ENCODE results near the gene B9D1. TPM values are rescaled to one million over a fixed set of nuclear protein-coding genes. Genes with fewer than 3 reads are reported as not detected.

The B9D1 gene
- total and polyA plus RNA-seq, 2 donors from 2014 or later: 32.1 to 67.5 TPM

- H3K36me3 ChIP-seq (ENCODE audit: control insufficient read depth in 2 of 3, insufficient read depth in 3 of 3, low read length in 3 of 3): no peaks in the 10 kb centered on the region
Observed at GRCh38 chr17:19401321-19402010, 38.9 kb upstream of the B9D1 start.

DNA sequence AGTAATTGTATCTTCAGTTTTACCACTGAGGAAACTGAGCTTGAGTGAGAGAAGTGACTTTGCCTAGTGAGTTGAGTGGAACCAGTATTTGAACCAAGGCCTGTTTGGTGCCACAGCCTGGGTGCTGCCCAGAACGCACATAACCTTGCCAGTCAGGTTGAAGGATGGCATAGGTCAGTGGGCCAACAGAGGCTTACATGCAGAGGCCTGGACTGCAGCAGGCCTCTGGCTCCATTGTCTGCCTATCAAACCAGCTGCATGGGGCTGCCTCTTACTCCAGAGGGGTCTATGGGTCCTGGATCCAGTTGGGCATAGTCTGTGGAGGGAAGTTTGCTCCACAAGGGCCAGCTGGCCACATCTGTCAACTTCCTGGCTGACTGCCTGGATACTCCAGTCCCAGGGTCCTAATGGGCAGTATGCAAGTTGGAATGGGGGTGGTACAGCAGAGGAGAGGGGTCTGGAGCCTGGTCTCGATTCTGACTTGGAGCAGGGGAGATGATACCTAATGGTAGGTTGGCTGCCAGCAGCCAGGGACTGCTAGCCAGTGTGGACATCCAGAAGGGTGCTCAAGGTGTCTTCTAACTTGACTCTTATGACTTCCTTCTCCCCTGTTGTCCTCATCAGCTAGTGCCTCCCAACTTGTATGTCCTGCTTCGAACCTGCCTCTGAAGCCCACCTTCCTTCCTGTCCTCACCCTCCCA lies 37.4 kb upstream of the B9D1 start:
- intact Hi-C loops (cut with DNase I): no loop called here
- no peaks in the 10 kb centered on the region for H3K27me3 ChIP-seq (ENCODE audit: control insufficient read depth, insufficient read depth, low read length)
- no peaks in the 10 kb centered on the region for H3K36me3 ChIP-seq (ENCODE audit: control insufficient read depth in 2 of 3, insufficient read depth in 3 of 3, low read length in 3 of 3)
- no peaks in the 10 kb centered on the region for H3K9me3 ChIP-seq (ENCODE audit: control insufficient read depth in 2 of 3, insufficient read depth in 1 of 3, low read length in 3 of 3)
- no peak overlapping the region for H3K27ac ChIP-seq (ENCODE audit: low read depth in 2 of 2, low read length in 2 of 2)
- peak in 2 of 5 donors; percentile 39 to 59 for DNase-seq
- FAIRE-seq: no peak
- peaks cover 0 to 5% (median 0%) of the 10 kb centered on the region in 3 donors for H3K4me1 ChIP-seq (ENCODE audit: control insufficient read depth in 2 of 3, insufficient read depth in 2 of 3, low read depth in 1 of 3, low read length in 3 of 3)
- TF ChIP-seq, protein P1, sequence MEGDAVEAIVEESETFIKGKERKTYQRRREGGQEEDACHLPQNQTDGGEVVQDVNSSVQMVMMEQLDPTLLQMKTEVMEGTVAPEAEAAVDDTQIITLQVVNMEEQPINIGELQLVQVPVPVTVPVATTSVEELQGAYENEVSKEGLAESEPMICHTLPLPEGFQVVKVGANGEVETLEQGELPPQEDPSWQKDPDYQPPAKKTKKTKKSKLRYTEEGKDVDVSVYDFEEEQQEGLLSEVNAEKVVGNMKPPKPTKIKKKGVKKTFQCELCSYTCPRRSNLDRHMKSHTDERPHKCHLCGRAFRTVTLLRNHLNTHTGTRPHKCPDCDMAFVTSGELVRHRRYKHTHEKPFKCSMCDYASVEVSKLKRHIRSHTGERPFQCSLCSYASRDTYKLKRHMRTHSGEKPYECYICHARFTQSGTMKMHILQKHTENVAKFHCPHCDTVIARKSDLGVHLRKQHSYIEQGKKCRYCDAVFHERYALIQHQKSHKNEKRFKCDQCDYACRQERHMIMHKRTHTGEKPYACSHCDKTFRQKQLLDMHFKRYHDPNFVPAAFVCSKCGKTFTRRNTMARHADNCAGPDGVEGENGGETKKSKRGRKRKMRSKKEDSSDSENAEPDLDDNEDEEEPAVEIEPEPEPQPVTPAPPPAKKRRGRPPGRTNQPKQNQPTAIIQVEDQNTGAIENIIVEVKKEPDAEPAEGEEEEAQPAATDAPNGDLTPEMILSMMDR (IDR thresholded peaks at IDR 0.05; ENCODE audit: borderline replicate concordance, extremely low read depth, insufficient read depth): no peak
- no peak overlapping the region for H3K9ac ChIP-seq (ENCODE audit: low read length in 3 of 3)
- H3K4me3 ChIP-seq (ENCODE audit: low read length in 3 of 3): no peak overlapping the region

More at GRCh38 chr17:19401321-19402010, 38.9 kb upstream of the B9D1 start:
- peak in 1 of 5 donors; percentile 57 for DNase-seq
- H3K27me3 ChIP-seq (ENCODE audit: control insufficient read depth, insufficient read depth, low read length): no peaks in the 10 kb centered on the region
- intact Hi-C loops (cut with DNase I): no loop called here
- TF ChIP-seq, protein P1 (IDR thresholded peaks at IDR 0.05; ENCODE audit: borderline replicate concordance, extremely low read depth, insufficient read depth): no peak
- no peak overlapping the region for H3K27ac ChIP-seq (ENCODE audit: low read depth in 2 of 2, low read length in 2 of 2)
- no peak overlapping the region for H3K4me3 ChIP-seq (ENCODE audit: low read length in 3 of 3)
- H3K9me3 ChIP-seq (ENCODE audit: control insufficient read depth in 2 of 3, insufficient read depth in 1 of 3, low read length in 3 of 3): no peaks in the 10 kb centered on the region
- no peak for FAIRE-seq
- no peak overlapping the region for H3K9ac ChIP-seq (ENCODE audit: low read length in 3 of 3)
- peaks cover 0 to 5% (median 0%) of the 10 kb centered on the region in 3 donors for H3K4me1 ChIP-seq (ENCODE audit: control insufficient read depth in 2 of 3, insufficient read depth in 2 of 3, low read depth in 1 of 3, low read length in 3 of 3)

- Histone ChIP-seq H3K27ac (ENCODE audit: low read depth in 2 of 2, low read length in 2 of 2) (peak overlapping the region; percentile 37 to 74), H3K9me3 (ENCODE audit: control insufficient read depth in 2 of 3, insufficient read depth in 1 of 3, low read length in 3 of 3) (no peaks in the 10 kb centered on the region), H3K36me3 (ENCODE audit: control insufficient read depth in 2 of 3, insufficient read depth in 3 of 3, low read length in 3 of 3) (no peaks in the 10 kb centered on the region), H3K27me3 (ENCODE audit: control insufficient read depth, insufficient read depth, low read length) (no peaks in the 10 kb centered on the region), H3K4me1 (ENCODE audit: control insufficient read depth in 2 of 3, insufficient read depth in 2 of 3, low read depth in 1 of 3, low read length in 3 of 3) (peaks cover 0 to 5% (median 0%) of the 10 kb centered on the region in 3 donors), H3K9ac (ENCODE audit: low read length in 3 of 3) (no peak overlapping the region), H3K4me3 (ENCODE audit: low read length in 3 of 3) (no peak overlapping the region)
- no peak for FAIRE-seq
- intact Hi-C loops (cut with DNase I): no loop called here
- peak in 3 of 5 donors; percentile 65 to 91 (median 82) for DNase-seq
- TF ChIP-seq, protein P1 (IDR thresholded peaks at IDR 0.05; ENCODE audit: borderline replicate concordance, extremely low read depth, insufficient read depth): no peak
Observed at GRCh38 chr17:19398301-19399181, 36.0 kb upstream of the B9D1 start.
